ENCODE measurements around the gene MTRF1.
"Not testable (repeated sequence)": the region's sequence is repeated elsewhere in the genome, so short reads cannot be mapped to it uniquely, and the experiment has no call there.

Gene MTRF1

DNA sequence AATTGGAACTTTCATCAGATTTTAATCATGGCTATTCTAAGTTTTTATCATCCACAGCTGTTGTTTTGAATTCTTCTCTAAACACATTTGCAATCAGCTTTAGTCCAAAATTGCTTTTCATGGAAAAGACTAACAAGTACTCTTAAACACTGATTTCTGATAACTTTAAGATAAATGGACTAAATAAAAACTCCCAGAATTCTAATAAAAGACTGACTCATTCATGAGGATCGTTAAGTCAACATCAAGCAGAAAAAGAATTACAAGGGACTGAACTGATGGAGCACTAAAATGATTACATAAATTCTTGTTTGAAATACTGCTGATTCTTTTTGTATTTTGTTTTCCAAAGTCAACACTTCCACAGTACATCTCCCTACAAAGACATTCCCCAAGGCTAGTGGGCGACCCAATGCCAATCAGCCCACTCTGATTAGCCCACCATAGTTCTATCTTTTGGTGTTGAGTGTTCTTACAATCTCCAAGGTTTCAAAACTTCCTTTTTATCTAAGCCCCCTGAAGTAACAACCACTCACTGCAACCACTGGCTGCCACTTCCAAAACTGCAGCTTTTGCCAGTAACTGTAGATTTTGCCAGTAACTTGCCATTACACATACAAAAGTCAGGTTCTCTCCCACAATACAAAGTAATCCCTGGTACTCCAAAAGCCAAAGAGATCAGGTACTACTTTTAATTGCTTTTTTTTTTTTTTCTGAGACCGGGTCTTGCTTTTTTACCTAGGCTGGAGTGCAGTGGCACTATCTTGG is 33.7 kb upstream of the MTRF1 start:
- no peak overlapping the region for H3K9ac ChIP-seq (ENCODE audit: low read length)
- no peaks in the 10 kb centered on the region for H3K4me1 ChIP-seq (ENCODE audit: control insufficient read depth, insufficient read depth, low read length)
- H3K27ac ChIP-seq (ENCODE audit: low read depth, low read length): no peak overlapping the region
- no peaks in the 10 kb centered on the region for H3K27me3 ChIP-seq (ENCODE audit: control insufficient read depth, insufficient read depth, low read length)
- no peak overlapping the region for H3K4me3 ChIP-seq (ENCODE audit: low read length)
- no peaks in the 10 kb centered on the region for H3K36me3 ChIP-seq (ENCODE audit: control insufficient read depth, insufficient read depth, low read length)

DNA sequence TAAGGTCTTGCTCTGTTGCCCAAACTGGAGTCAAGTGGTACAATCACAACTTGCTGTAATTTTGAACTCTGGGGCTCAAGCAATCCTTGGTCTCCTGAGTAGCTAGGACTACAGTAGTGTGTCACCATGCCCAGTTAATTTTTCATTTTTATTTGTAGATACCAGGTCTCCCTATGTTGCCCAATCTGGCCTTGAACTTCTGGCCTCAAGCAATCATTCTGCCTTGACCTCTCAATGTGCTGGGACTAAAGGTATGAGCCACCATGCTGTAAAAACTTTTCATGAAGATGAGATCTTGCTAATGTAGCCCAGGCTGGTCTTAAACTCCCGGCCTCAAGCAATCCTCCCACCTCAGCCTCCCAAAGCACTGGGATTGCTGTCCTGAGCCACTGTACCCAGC is 32.6 kb upstream of the MTRF1 start:
- Histone ChIP-seq H3K27me3 (ENCODE audit: control insufficient read depth, insufficient read depth, low read length) (no peaks in the 10 kb centered on the region), H3K36me3 (ENCODE audit: control insufficient read depth, insufficient read depth, low read length) (no peaks in the 10 kb centered on the region)

DNA sequence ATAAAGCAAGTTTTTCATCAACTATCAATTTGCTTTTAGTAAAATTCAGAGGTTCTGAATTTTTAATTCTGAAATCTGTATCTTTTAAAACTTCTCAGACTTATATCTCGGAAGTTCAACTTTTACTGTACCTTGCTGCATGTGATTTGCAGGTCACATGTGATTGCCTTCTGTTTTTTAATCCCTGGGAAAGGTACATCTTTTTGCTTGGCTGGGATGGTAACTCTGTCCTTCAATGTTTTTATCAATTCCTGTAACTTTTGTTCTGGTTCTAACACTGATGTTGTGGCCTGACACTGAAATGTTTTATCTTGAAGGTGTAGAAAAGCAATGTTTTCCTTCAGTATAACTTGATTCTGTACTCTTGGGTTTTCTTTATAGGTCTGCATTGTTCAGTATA is 31.5 kb upstream of the MTRF1 start:
- Histone ChIP-seq H3K27ac (ENCODE audit: low read depth, low read length) (no peak overlapping the region), H3K27me3 (ENCODE audit: control insufficient read depth, insufficient read depth, low read length) (no peaks in the 10 kb centered on the region), H3K36me3 (ENCODE audit: control insufficient read depth, insufficient read depth, low read length) (no peaks in the 10 kb centered on the region), H3K4me3 (ENCODE audit: low read length) (no peak overlapping the region), H3K4me1 (ENCODE audit: control insufficient read depth, insufficient read depth, low read length) (no peaks in the 10 kb centered on the region), H3K9ac (ENCODE audit: low read length) (no peak overlapping the region)

More for the DNA sequence above, 32.6 kb upstream of the MTRF1 start:
- no peaks in the 10 kb centered on the region for H3K4me1 ChIP-seq (ENCODE audit: control insufficient read depth, insufficient read depth, low read length)
- H3K4me3 ChIP-seq (ENCODE audit: low read length): no peak overlapping the region
- H3K27ac ChIP-seq (ENCODE audit: low read depth, low read length): no peak overlapping the region
- no peak overlapping the region for H3K9ac ChIP-seq (ENCODE audit: low read length)

DNA sequence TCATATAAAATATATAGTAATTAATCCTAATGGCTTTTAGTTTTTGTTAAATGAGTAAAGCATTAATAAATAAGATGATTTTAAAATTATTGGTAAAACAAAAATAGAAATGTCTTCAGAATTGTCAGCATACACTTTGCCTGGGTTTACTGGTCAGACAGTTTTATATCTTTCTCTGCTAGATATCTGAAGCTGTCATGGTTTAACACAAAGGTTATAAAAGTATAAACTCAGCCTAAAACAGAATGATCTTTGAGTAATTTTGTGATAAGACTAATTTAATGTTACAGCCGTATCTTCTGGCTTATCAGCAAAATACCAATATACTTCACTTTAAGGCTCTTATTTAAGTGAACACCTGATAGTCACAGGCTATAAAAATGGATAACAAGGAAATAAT is 29.9 kb upstream of the MTRF1 start:
- H3K27me3 ChIP-seq (ENCODE audit: control insufficient read depth, insufficient read depth, low read length): no peaks in the 10 kb centered on the region
- H3K4me1 ChIP-seq (ENCODE audit: control insufficient read depth, insufficient read depth, low read length): no peaks in the 10 kb centered on the region
- H3K36me3 ChIP-seq (ENCODE audit: control insufficient read depth, insufficient read depth, low read length): no peaks in the 10 kb centered on the region
- no peak overlapping the region for H3K4me3 ChIP-seq (ENCODE audit: low read length)
- no peak overlapping the region for H3K27ac ChIP-seq (ENCODE audit: low read depth, low read length)
- H3K9ac ChIP-seq (ENCODE audit: low read length): no peak overlapping the region

DNA sequence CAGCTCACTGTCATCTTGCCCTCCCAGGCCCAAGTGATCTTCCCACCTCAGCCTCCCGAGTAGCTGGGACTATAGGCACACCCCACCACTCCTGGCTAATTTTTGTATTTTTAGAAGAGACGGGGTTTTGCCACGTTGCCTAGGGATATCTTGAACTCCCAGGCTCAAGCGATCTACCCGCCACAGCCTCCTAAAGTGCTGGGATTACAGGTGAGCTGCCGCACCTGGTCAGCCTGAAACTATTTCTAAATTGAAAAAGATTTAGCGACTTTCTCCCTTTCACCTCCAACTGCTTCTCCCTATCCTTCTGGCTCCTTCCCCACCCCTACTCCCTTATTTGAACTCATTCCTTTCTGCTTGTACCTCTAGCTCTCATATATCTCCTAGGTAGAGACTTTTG is 27.9 kb upstream of the MTRF1 start:
- Histone ChIP-seq H3K4me1 (ENCODE audit: control insufficient read depth, insufficient read depth, low read length) (no peaks in the 10 kb centered on the region), H3K4me3 (ENCODE audit: low read length) (no peak overlapping the region), H3K27ac (ENCODE audit: low read depth, low read length) (no peak overlapping the region), H3K36me3 (ENCODE audit: control insufficient read depth, insufficient read depth, low read length) (no peaks in the 10 kb centered on the region), H3K27me3 (ENCODE audit: control insufficient read depth, insufficient read depth, low read length) (no peaks in the 10 kb centered on the region), H3K9ac (ENCODE audit: low read length) (no peak overlapping the region)

DNA sequence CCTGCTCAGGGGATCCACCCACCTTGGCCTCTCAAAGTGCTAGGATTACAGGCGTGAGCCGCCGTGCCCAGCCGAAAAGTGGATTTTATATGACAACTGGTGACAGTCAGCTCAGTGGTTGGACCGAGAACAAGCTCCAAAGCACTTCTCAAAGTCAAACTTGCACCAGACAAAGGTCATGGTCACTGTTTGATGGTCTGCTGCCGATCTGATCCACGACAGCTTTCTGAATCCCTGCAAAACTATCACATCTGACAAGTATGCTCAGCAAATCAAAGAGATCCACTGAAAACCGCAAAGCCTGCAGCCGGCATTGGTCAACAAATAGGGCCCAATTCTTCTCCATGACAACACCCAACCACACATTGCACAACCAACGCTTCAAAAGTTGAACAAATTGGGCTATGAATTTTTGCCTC is 26.1 kb upstream of the MTRF1 start:
- Histone ChIP-seq H3K9ac (ENCODE audit: low read length) (no peak overlapping the region), H3K27me3 (ENCODE audit: control insufficient read depth, insufficient read depth, low read length) (no peaks in the 10 kb centered on the region), H3K36me3 (ENCODE audit: control insufficient read depth, insufficient read depth, low read length) (no peaks in the 10 kb centered on the region), H3K27ac (ENCODE audit: low read depth, low read length) (no peak overlapping the region), H3K4me1 (ENCODE audit: control insufficient read depth, insufficient read depth, low read length) (no peaks in the 10 kb centered on the region), H3K4me3 (ENCODE audit: low read length) (no peak overlapping the region)

DNA sequence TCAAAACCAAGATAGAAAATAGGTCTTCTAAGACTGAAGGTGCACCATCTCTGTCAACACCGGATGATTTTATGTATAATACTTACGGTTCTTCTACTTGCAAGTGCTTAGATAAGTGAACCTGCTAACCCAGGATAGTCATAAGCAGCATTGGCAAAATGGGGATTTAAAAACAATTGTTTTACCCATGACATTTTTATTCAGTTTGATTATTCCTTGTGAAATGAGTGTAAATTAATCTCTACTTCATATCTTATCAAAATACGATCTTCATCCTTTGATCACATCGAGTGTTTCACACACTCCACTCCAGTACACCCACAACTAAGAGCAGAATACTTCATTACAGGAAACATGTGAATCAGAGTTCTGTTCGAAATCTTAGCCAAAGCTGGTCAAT is 23.0 kb upstream of the MTRF1 start:
- Histone ChIP-seq H3K4me3 (ENCODE audit: low read length) (no peak overlapping the region), H3K27ac (ENCODE audit: low read depth, low read length) (no peak overlapping the region), H3K4me1 (ENCODE audit: control insufficient read depth, insufficient read depth, low read length) (no peaks in the 10 kb centered on the region), H3K9ac (ENCODE audit: low read length) (no peak overlapping the region), H3K36me3 (ENCODE audit: control insufficient read depth, insufficient read depth, low read length) (no peaks in the 10 kb centered on the region), H3K27me3 (ENCODE audit: control insufficient read depth, insufficient read depth, low read length) (no peaks in the 10 kb centered on the region)

DNA sequence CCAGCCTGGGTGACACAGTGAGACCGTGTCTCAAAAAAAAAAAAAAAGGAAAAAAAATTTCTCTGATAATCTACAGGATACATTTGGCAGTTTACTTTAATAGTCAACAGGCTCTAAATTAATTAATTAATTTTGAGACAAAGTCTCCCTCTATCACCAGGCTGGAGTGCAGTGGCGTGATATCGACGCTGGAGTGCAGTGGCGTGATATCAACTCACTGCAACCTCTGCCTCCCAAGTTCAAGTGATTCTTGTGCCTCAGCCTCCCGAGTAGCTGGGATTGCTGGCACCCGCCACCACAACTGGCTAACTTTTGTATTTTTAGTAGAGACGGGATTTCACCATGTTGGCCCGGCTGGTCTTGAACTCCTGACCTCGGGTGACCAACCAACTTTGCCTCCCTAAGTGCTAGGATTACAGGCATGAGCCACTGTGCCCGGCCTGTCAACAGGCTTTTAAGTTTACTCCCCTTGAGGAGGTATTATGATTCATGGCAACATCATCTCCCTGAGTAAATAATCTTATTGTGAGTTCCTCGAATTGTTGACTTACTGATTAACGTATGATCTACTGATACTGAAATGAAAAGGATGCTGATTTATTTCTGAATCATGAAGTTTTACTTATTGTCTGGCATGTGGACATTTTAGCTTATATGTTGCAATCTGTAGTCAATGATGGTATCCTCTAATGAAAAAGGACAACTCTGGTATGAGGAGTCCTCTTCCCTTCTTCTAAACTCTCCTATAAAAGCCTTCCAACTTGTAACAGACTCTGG is 21.3 kb upstream of the MTRF1 start:
- H3K9ac ChIP-seq (ENCODE audit: low read length): no peak overlapping the region
- no peak overlapping the region for H3K4me3 ChIP-seq (ENCODE audit: low read length)
- H3K36me3 ChIP-seq (ENCODE audit: control insufficient read depth, insufficient read depth, low read length): no peaks in the 10 kb centered on the region
- H3K27ac ChIP-seq (ENCODE audit: low read depth, low read length): no peak overlapping the region
- H3K27me3 ChIP-seq (ENCODE audit: control insufficient read depth, insufficient read depth, low read length): no peaks in the 10 kb centered on the region
- no peaks in the 10 kb centered on the region for H3K4me1 ChIP-seq (ENCODE audit: control insufficient read depth, insufficient read depth, low read length)

DNA sequence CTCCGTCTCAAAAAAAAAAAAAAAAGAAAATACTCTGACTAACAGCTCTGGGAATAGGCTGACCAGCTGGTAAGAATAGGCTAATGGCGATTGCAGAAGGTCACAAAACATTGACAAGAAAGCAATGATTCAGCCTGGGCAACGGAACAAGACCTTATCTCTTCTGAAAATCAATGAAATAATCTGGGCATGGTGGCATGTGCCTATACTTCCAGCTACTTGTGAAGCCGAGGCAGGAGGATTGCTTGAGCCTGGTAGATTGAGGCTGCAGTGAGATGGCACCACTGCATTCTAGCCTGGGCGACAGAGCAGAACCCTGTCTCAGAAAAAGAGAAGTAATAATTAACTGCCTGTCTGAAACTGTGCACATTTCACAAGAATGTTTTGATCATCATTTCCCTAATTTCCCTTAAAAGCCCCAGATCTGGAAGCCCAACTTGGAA is 18.8 kb upstream of the MTRF1 start:
- no peak overlapping the region for H3K27ac ChIP-seq (ENCODE audit: low read depth, low read length)

DNA sequence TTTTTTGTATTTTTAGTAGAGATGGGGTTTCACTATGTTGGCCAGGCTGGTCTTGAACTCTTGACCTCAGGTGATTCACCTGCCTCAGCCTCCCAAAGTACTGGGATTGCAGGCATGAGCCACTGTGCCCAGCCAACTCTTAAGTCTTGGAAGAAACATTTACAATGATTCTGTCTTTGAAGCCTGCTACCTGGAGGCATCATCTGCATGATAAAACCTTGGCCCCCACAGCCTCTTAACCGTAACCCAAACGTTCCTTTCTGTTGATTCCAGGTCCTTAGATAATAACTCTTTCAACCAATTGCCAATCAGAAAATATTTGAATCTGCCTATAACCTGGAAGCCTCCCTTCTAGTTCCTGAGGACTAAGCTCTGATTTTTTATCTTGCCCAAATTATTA is 15.8 kb upstream of the MTRF1 start:
- H3K4me3 ChIP-seq (ENCODE audit: low read length); H3K27ac ChIP-seq (ENCODE audit: low read depth, low read length); H3K27me3 ChIP-seq (ENCODE audit: control insufficient read depth, insufficient read depth, low read length); H3K36me3 ChIP-seq (ENCODE audit: control insufficient read depth, insufficient read depth, low read length); H3K4me1 ChIP-seq (ENCODE audit: control insufficient read depth, insufficient read depth, low read length); H3K9ac ChIP-seq (ENCODE audit: low read length): not testable (repeated sequence)

More for the DNA sequence above, 18.8 kb upstream of the MTRF1 start:
- Histone ChIP-seq H3K4me3 (ENCODE audit: low read length) (no peak overlapping the region), H3K9ac (ENCODE audit: low read length) (no peak overlapping the region), H3K36me3 (ENCODE audit: control insufficient read depth, insufficient read depth, low read length) (no peaks in the 10 kb centered on the region), H3K27me3 (ENCODE audit: control insufficient read depth, insufficient read depth, low read length) (no peaks in the 10 kb centered on the region), H3K4me1 (ENCODE audit: control insufficient read depth, insufficient read depth, low read length) (no peaks in the 10 kb centered on the region)

DNA sequence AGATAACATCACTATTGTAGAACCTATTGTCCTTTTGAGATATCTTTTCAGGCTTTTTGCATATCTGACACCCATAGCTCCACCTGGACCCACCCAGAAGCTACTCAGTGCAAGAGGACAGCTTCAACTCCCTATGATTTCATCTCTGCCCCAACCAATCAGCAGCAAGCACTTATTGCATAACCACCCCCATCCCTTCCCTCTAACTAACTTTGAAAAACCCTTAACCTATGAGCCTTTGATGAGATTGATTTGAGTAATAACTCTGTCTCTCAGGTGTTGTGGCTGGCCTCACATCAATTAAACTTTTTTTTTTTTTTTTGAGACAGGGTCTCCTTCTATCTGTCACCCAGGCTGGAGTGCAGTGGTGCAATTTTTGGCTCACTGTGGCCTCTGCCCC is 13.4 kb upstream of the MTRF1 start:
- H3K27ac ChIP-seq (ENCODE audit: low read depth, low read length): no peak overlapping the region
- H3K27me3 ChIP-seq (ENCODE audit: control insufficient read depth, insufficient read depth, low read length): no peaks in the 10 kb centered on the region
- H3K9ac ChIP-seq (ENCODE audit: low read length): no peak overlapping the region
- H3K4me1 ChIP-seq (ENCODE audit: control insufficient read depth, insufficient read depth, low read length): no peaks in the 10 kb centered on the region
- H3K36me3 ChIP-seq (ENCODE audit: control insufficient read depth, insufficient read depth, low read length): no peaks in the 10 kb centered on the region
- no peak overlapping the region for H3K4me3 ChIP-seq (ENCODE audit: low read length)

DNA sequence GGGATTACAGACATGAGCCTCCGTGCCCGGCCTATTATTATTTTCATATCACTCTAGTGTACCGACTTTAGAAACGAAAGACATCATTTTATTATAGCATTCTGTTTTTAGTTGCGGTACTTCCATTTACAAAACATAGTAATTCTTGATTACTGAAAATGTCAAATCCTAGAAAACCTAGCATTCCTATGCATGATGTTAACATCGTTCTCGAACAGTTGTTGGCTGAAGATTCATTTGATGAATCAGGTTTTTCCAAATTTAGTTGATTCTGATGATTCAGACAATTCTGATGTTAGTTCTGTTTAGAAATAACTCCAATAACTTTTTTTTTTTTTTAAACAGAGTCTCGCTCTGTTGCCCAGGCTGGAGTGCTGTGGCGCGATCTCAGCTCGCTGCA is 11.5 kb upstream of the MTRF1 start:
- H3K4me1 ChIP-seq (ENCODE audit: control insufficient read depth, insufficient read depth, low read length): no peaks in the 10 kb centered on the region
- no peaks in the 10 kb centered on the region for H3K36me3 ChIP-seq (ENCODE audit: control insufficient read depth, insufficient read depth, low read length)
- no peak overlapping the region for H3K4me3 ChIP-seq (ENCODE audit: low read length)
- no peaks in the 10 kb centered on the region for H3K27me3 ChIP-seq (ENCODE audit: control insufficient read depth, insufficient read depth, low read length)
- no peak overlapping the region for H3K9ac ChIP-seq (ENCODE audit: low read length)
- H3K27ac ChIP-seq (ENCODE audit: low read depth, low read length): no peak overlapping the region
